Body of pancreas (tissue), 4 donors: ENCODE results near the gene SMIM11. TPM values are rescaled to one million over a fixed set of nuclear protein-coding genes. Genes with fewer than 3 reads are reported as not detected.
A peak's percentile ranks its signal among the peaks of the same experiment; 100 is the strongest.

Experiments used
- ATAC-seq: fragments of 150-250 bp; one replicate; pipeline ENCODE4 v1.9.1; 2016
- DNase-seq, 4 donors: peaks; one replicate each; pipeline ENCODE4 v3.0.0-alpha.2; 2019
- H3K27ac ChIP-seq, 4 donors: fragments of 200-600 bp; sonication (generic); 1 replicate in 3 of 4; 2 replicates in 1 of 4; pipeline versions ENCODE4 v1.5.1 to v1.6.1; 2016 to 2019; ENCODE audit warnings: mild to moderate bottlenecking in 1 of 4, mixed read lengths in 1 of 4, moderate library complexity in 1 of 4
- H3K27me3 ChIP-seq, 2 donors: fragments of 200-600 bp; sonication (generic); one replicate each; pipeline ENCODE4 v1.6.0; 2016; ENCODE audit warnings: mild to moderate bottlenecking in 1 of 2
- H3K36me3 ChIP-seq, 2 donors: fragments of 200-600 bp; sonication (generic); replicated peaks in 1 of 2; 2 replicates each; pipeline ENCODE4 v1.5.1; 2016; ENCODE audit warnings: low read depth in 2 of 2; ENCODE audit not compliant: insufficient read depth in 1 of 2
- H3K4me1 ChIP-seq: fragments of 200-600 bp; sonication (generic); one replicate; pipeline ENCODE4 v1.6.0; 2016
- H3K4me3 ChIP-seq, 2 donors: fragments of 200-600 bp; sonication (generic); 1 replicate in 1 of 2; 2 replicates in 1 of 2; pipeline ENCODE4 v1.5.1; 2016 to 2019
- H3K9me3 ChIP-seq, 3 donors: fragments of 200-600 bp; sonication (generic); 1 replicate in 2 of 3; 2 replicates in 1 of 3; pipeline ENCODE4 v1.5.1; 2016
- CTCF ChIP-seq, 7 experiments: fragments of 450-650 bp in 4 of 7; fragments of 200-600 bp in 3 of 7; sonication (generic) in 3 of 7; IDR thresholded peaks; one replicate each; pipeline ENCODE4 v1.5.1; 2016 to 2019; ENCODE audit warnings: antibody characterized with exemption in 7 of 7
- POLR2A ChIP-seq, 3 donors: fragments of 450-650 bp; IDR thresholded peaks; one replicate each; pipeline ENCODE4 v1.6.1; 2016; ENCODE audit warnings: antibody characterized with exemption in 3 of 3, mild to moderate bottlenecking in 2 of 3
- WGBS, 2 donors: methylation state at CpG; one replicate each; pipeline ENCODE4 v1.1.5; 2017; 5-methylcytosine and 5-hydroxymethylcytosine counted together
- intact Hi-C: fragments of 100-400 bp; cut with DNase I; formaldehyde crosslinking; loops from one replicate; pipeline ENCODE4 v1.15.1; 2023
- total RNA-seq, 2 donors: library from RNA; depleted of rRNA; stranded (reverse); fragments of >200 nt; gene quantifications; one replicate each; pipeline ENCODE4 v1.1.0, GENCODE V29; 2016

SMIM11 gene
- total RNA-seq, 2 donors from 2014 or later: 3.4 to 22.1 TPM

GRCh38 chr21:34352556-34352955 is 22.8 kb upstream of the SMIM11 start:
- H3K4me3 ChIP-seq: no peak overlapping the region
- no peaks in the 10 kb centered on the region for H3K36me3 ChIP-seq
- no peaks in the 10 kb centered on the region for H3K9me3 ChIP-seq
- no peaks in the 10 kb centered on the region for H3K4me1 ChIP-seq
- TF ChIP-seq CTCF (IDR thresholded peaks at IDR 0.05) (no peak), POLR2A (IDR thresholded peaks at IDR 0.05) (no peak)
- DNase-seq: no peak
- H3K27me3 ChIP-seq: no peaks in the 10 kb centered on the region
- no peak for ATAC-seq
- intact Hi-C loops: no loop called here
- WGBS, 2 donors: 70 to 78% methylated on average over 4 of the region's 4 CpGs
- no peak overlapping the region for H3K27ac ChIP-seq

GRCh38 chr21:34353182-34353581 is 22.1 kb upstream of the SMIM11 start:
- DNase-seq (no peak), ATAC-seq (no peak)
- Histone ChIP-seq H3K27ac (no peak overlapping the region), H3K4me1 (no peaks in the 10 kb centered on the region), H3K4me3 (no peak overlapping the region), H3K27me3 (no peaks in the 10 kb centered on the region), H3K9me3 (no peaks in the 10 kb centered on the region), H3K36me3 (no peaks in the 10 kb centered on the region)
- 80 to 84% methylated on average over 6 of the region's 6 CpGs for WGBS, 2 donors
- intact Hi-C loops: no loop called here
- TF ChIP-seq POLR2A (IDR thresholded peaks at IDR 0.05) (no peak), CTCF (IDR thresholded peaks at IDR 0.05) (no peak)

GRCh38 chr21:34354836-34355235 is 20.5 kb upstream of the SMIM11 start:
- 59 to 62% methylated on average over 4 of the region's 4 CpGs for WGBS, 2 donors
- Histone ChIP-seq H3K4me1 (no peaks in the 10 kb centered on the region), H3K9me3 (no peaks in the 10 kb centered on the region), H3K4me3 (no peak overlapping the region), H3K36me3 (no peaks in the 10 kb centered on the region), H3K27me3 (no peaks in the 10 kb centered on the region), H3K27ac (no peak overlapping the region)
- TF ChIP-seq POLR2A (IDR thresholded peaks at IDR 0.05) (no peak), CTCF (IDR thresholded peaks at IDR 0.05) (no peak)
- ATAC-seq: no peak
- intact Hi-C loops: no loop called here
- peak in 1 of 4 donors; percentile 0 for DNase-seq

GRCh38 chr21:34355570-34355969 is 19.7 kb upstream of the SMIM11 start:
- ATAC-seq: no peak
- H3K4me1 ChIP-seq: no peaks in the 10 kb centered on the region
- H3K27ac ChIP-seq: no peak overlapping the region
- TF ChIP-seq CTCF (IDR thresholded peaks at IDR 0.05) (no peak), POLR2A (IDR thresholded peaks at IDR 0.05) (no peak)
- H3K27me3 ChIP-seq: no peaks in the 10 kb centered on the region
- H3K9me3 ChIP-seq: no peaks in the 10 kb centered on the region
- intact Hi-C loops: no loop called here
- peak in 1 of 4 donors; percentile 0 for DNase-seq
- no peaks in the 10 kb centered on the region for H3K36me3 ChIP-seq
- 96 to 100% methylated on average over 5 of the region's 5 CpGs for WGBS, 2 donors
- H3K4me3 ChIP-seq: no peak overlapping the region

- H3K36me3 ChIP-seq: no peaks in the 10 kb centered on the region
- H3K27ac ChIP-seq: no peak overlapping the region
- H3K4me3 ChIP-seq: no peak overlapping the region
- no peaks in the 10 kb centered on the region for H3K9me3 ChIP-seq
- DNase-seq (no peak), ATAC-seq (no peak)
- no peaks in the 10 kb centered on the region for H3K4me1 ChIP-seq
- no peak for TF ChIP-seq CTCF (IDR thresholded peaks at IDR 0.05)
- no peak for TF ChIP-seq POLR2A (IDR thresholded peaks at IDR 0.05)
- intact Hi-C loops: no loop called here
- no peaks in the 10 kb centered on the region for H3K27me3 ChIP-seq
- WGBS, 2 donors: 84 to 88% methylated on average over 2 of the region's 2 CpGs
Measured at GRCh38 chr21:34357889-34358288, 17.4 kb upstream of the SMIM11 start.
